Stimulated activated CD4-positive, alpha-beta T cell treated with anti-CD3 and anti-CD28 coated beads, Interleukin-1b, Interleukin-23, amount 100 ng/mL, for 1 hour (primary cell): Measurements from ENCODE around the gene SPP1.
"Not testable (repeated sequence)": the region's sequence is repeated elsewhere in the genome, so short reads cannot be mapped to it uniquely, and the experiment has no call there.

Experiments used
- DNase-seq, 2 donors: peaks; one replicate each; pipeline ENCODE4 v3.0.0-alpha.2; 2020; ENCODE audit warnings: low read depth in 2 of 2

SPP1 gene

GRCh38 chr4:87986508-87986907 is 11.0 kb downstream of the SPP1 start:
- no peak for DNase-seq

DNA sequence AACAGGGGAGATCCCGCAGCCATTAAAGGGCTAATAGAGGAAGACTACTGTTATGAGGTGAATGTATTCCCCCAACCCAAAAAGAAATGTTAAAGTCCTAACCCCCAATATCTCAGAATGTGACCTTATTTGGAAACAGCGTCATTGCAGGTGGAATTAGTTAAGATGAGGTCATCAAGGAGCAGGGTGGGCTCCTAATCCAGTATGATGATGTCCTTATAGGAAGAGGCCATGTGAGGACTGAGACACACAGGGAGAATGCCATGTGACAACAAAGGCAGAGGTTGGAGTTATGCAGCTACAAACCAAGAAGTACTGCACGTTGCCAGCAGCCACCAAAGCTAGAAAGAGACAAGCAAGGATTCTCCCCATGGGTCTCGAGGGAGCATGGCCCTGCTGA is 14.3 kb downstream of the SPP1 start:
- DNase-seq = no peak

DNA sequence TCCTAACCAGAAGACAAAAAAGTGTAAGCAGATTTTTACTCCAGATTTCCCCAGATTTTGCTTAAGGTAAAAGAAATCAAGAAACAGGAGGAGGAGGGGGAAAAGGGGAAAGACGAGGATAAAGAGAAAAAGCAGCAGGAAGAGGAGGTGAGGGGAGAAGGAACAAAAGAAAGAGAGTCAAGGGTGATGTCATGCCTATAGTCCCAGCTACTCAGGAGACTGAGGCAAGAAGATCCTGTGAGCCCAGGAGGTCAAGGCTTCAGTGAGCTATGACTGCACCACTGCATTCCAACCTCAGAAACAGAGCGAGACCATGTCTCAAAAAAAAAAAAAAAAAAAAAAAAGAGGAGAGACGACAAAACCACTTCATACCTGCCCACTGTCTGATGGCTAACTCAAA is 19.9 kb downstream of the SPP1 start:
- no peak for DNase-seq

GRCh38 chr4:87999191-87999691 is 23.7 kb downstream of the SPP1 start:
- not testable (repeated sequence) for DNase-seq

GRCh38 chr4:88001871-88002270 is 26.4 kb downstream of the SPP1 start:
- no peak for DNase-seq

DNA sequence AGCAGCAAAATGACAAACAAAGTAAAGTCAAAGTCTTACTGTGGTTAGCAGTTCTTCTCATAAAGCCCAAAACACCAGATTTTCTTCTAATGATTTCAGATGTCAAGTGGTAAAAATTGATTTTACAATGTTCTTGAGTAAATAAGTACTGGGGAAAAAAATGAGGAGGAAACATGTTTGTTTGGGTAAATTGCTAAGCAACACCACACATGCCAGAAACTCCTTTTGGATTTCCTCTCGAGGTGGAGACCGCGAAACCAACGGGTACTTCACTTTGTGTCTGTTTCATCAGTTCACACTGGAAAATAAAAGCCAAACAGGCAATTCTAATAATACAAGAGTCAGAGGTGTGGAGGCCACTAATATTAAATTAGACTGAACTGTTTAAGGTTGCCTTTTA is 27.3 kb downstream of the SPP1 start:
- DNase-seq = no peak

- no peak for DNase-seq
Observed at GRCh38 chr4:88003261-88003660, 27.7 kb downstream of the SPP1 start.

DNA sequence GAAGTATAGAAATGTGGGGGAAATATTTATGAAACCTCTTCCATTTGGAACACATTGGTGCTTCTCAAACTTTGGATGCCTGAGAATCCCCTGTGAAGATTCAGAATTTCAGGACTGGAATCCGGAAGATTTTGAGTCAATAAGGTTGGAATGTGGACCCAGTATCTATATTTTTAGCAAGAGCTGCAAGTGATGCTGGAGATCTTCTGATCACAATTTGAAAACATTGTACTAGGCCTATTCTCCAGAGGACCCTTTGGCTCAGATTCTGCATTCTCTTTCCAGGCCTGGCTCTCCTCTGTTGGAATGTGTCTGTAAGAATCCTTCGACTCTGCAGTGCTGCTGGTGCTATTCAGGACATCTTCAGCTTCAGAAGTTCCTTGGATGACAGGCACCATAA is 29.6 kb downstream of the SPP1 start:
- DNase-seq = no peak

DNA sequence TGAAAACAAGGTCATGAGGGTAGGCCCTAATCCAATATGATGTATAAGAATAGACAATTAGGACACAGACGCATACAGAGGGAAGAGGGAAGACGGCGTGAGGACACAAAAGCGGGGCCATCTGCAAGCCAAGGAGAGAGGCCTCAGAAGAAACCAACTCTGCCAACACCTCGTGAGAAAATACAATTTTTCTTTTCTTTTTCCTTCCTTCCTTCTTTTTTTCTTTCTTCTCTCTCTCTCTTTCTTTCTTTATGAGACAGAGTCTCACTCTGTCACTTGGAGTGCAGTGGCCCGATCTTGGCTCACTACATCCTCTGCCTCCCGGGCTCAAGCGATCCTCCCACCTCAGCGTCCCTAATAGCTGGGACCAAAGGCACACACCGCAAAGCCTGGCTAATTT is 30.4 kb downstream of the SPP1 start:
- DNase-seq = no peak

- DNase-seq = no peak
Observed at GRCh38 chr4:88006956-88007303, 31.4 kb downstream of the SPP1 start.

- peak; percentile 14 to 74 for DNase-seq
Observed at GRCh38 chr4:88007304-88008121, 32.0 kb downstream of the SPP1 start, which contains the start of gene PKD2. PKD2 (plus strand) TSS chr4:88007635; CDS start chr4:88007734, 99 bp downstream.

GRCh38 chr4:88008122-88008742 is 32.7 kb downstream of the SPP1 start:
- no peak for DNase-seq

GRCh38 chr4:88008743-88009171 is 33.2 kb downstream of the SPP1 start:
- no peak for DNase-seq

- DNase-seq = no peak
Observed at GRCh38 chr4:88009871-88010270, 34.4 kb downstream of the SPP1 start.

DNA sequence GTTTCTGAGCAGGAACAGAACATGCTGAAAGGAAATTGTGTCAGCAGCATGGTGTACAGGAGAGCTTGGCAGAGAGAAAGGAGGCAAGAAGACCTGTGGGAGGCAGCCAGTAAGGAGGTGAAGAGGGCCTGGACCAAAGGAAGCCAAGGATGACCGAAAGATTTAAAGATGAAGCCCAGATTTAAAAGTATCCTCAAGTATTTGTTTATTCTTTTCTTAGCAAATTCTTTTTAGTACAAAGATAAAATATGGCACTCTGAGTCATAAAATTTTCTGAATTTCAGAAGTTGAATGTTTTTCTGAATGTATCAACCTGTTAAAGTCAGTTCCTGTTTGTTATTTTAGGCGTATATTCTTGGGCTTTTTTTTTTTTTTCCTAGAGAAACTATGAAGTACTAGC is 35.5 kb downstream of the SPP1 start:
- no peak for DNase-seq

GRCh38 chr4:88012647-88013046 is 37.1 kb downstream of the SPP1 start:
- no peak for DNase-seq

DNA sequence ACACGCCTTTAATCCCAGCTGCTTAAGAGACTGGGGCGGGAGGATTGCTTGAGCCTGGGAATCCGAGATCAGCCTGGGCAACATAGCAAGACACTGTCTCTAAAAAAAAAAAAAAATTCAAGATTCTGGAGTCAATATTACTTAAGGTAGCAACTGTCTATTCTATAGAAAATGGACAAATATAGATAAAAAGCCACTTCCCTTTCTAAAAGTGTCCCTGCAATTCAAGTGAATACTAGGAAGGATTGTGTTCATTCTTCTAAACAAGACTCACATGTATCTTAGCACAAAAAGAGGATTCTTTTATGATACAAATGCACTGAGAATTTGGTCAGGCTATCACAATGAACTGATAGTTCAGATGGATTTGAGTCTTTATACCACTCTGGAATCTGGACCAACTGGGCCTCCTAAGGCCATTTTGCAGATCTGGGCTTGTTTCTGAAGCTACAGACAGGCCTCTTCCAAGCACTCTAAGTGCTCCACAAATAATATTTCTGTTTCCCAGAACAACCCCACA is 38.9 kb downstream of the SPP1 start:
- no peak for DNase-seq

DNA sequence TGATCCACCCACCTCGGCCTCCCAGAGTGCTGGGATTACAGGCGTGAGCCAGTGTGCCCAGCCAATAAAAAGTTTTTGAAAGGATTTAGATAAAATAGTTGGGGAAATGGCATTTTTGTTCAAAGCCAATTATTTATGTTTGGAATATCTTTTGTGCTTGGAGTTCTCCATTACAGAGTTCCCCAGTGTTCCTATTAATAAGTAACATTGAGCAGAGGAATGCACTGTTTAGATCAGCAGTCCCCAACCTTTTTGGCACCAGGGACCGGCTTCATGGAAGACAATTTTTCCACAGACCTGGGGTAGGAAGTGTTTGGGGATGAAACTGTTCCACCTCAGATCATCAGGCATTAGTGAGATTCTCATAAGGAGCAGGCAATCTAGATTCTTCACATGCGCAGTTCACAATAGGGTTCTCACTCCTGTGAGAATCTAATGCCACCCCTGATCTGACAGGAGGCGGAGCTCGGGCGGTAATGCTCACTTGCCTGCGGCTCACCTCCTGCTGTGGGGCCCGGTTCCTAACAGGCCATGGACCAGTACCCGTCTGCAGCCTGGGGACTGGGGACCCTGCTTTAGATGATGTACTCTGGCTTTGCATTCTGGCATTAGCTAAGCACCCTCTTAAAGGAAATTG is 40.3 kb downstream of the SPP1 start:
- no peak for DNase-seq

DNA sequence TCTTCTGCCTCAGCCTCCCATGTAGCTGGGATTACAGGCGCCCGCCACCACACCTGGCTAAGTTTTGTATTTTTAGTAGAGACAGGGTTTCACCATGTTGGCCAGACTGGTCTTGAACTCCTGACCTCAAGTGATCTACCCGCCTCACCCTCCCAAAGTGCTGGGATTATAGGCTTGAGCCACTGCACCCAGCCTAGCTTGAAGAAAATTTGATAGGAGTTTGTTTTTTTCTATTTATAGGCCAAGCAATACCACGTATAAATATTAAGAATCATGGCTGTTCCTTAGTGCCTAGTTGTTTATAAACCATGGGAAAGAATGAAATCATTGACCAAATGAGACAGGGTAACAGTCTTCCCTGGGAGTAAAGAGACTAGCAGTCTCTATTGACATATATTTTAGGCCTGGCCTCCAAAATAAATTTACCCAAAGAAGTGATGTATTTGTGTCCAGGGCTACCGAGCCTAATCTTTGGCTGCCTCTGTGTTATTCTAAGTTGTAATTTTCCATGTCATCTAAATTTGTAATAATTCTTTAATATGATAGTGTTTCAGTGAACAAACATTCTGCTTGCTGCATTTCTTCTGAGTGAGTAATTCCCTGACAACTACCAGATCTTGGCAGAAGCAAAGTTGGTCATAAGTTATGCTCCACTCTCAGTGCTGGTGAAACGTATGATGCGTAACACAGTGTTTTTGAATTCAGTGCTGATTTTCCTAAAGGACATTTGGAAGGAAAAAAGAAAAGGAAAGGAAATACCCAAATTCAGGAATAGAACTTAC is 42.2 kb downstream of the SPP1 start:
- DNase-seq = no peak

- DNase-seq = no peak
Observed at GRCh38 chr4:88018466-88018865, 43.0 kb downstream of the SPP1 start.

GRCh38 chr4:88021824-88022223 is 46.3 kb downstream of the SPP1 start:
- DNase-seq = no peak

- DNase-seq = no peak
Observed at GRCh38 chr4:88022289-88022688, 46.8 kb downstream of the SPP1 start.
